ENCODE data around the gene TMEM200B.
A peak's percentile ranks its signal among the peaks of the same experiment; 100 is the strongest.
"Not testable (repeated sequence)": the region's sequence is repeated elsewhere in the genome, so short reads cannot be mapped to it uniquely, and the experiment has no call there.

TMEM200B gene

GRCh38 chr1:29136391-29136915, 12.8 kb upstream of the TMEM200B start:
- DNase-seq (ENCODE audit: extremely low read depth in 1 of 2, low read depth in 1 of 2), result no peak

DNA sequence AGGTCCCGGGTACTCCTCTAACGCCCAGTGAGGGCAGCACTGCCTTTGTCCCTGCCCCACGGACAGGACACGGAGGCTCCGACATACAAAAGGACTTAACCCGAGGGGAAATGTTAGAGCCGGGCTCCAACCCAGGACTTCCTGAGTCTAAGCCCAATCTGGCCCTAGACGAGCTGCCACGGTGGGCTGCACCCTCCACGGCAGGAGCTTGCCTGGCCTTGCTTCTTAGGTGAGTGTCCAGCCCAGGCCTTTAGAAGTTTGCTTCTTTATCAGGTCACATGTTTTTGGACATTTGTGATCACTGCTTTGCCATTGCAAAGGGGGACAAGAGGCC, 11.0 kb upstream of the TMEM200B start:
- no peak for DNase-seq (ENCODE audit: extremely low read depth in 1 of 2, low read depth in 1 of 2)

DNA sequence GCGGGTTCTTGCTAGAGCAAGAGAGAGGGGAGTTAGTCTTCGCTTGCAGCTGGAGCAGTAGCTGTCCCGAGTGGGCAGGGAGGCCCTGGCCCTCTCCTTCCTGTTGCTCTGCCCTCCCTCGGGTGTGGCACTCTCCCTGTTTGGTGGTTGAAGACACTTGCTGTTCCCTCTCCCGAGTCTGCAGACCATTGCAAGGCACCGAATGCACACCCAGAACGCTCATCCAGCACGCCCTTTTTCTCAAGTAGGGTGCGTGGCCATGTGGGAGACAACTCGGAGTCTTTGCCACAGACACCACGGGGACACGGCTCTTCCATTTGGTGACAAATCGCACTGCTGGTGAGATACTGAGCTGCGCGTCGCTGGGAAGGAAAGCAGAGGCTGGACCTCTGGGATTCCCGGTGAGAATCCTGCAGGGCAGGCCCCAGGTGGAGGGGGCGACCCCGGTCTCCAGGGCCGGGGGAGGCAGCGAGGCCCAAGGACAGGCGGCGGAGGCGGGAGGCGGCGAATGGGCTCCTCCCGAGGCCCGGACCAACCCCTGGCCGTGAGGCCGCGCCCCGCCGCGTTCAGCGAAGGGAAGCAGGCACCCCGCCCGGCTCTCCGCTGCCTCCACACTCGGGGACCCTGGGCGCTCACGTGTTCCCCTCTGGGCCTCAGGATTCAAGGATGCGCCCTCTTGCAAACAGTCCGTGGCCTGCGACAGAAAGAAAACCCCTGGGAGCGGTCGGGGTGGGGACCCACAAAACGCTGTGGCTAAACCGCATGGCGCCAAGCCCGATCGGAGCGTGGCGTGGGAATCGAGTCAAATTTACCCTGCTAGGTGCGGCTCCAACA, 10.4 kb upstream of the TMEM200B start:
- DNase-seq (ENCODE audit: extremely low read depth in 1 of 2, low read depth in 1 of 2), result no peak

DNA sequence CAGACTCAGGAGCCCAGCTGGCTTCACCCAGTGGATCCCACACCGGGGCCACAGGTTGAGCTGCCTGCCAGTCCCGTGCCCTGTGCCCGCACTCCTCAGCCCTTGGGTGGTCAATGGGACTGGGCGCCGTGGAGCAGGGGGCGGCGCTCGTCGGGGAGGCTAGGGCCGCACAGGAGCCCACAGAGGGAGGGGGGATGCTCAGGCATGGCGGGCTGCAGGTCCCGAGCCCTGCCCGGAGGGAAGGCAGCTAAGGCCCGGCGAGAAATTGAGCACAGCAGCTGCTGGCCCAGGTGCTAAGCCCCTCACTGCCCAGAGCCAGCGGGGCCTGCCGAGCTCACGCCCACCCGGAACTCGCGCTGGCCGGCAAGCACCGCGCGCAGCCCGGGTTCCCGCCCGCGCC, 7.4 kb upstream of the TMEM200B start:
- not testable (repeated sequence) for DNase-seq (ENCODE audit: extremely low read depth in 1 of 2, low read depth in 1 of 2)

GRCh38 chr1:29129916-29130315, 6.2 kb upstream of the TMEM200B start:
- DNase-seq (ENCODE audit: extremely low read depth in 1 of 2, low read depth in 1 of 2), result no peak

GRCh38 chr1:29128739-29129138, 5.0 kb upstream of the TMEM200B start:
- no peak for DNase-seq (ENCODE audit: extremely low read depth in 1 of 2, low read depth in 1 of 2)

GRCh38 chr1:29126198-29126597, 2.5 kb upstream of the TMEM200B start:
- no peak for DNase-seq (ENCODE audit: extremely low read depth in 1 of 2, low read depth in 1 of 2)

DNA sequence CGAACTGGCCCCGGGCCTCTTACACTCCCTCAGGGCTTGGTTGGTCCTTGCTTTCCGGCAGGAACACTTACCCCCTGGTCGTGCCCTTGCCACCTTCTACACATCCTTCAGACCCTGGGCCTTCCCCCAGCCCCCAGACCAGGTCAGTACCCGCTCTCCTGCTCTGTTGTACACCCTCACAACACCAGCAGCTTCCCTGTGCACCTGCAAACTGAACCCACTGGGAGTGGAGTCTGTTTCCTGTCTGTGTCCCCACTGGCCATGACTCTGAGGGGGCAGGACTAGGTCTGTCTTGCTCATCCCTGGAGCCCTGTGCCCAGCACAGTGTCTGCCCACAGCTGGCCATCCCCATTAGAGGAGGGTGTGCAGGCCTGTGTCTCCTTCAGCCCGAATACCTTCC, 2.1 kb upstream of the TMEM200B start:
- no peak for DNase-seq (ENCODE audit: extremely low read depth in 1 of 2, low read depth in 1 of 2)

DNA sequence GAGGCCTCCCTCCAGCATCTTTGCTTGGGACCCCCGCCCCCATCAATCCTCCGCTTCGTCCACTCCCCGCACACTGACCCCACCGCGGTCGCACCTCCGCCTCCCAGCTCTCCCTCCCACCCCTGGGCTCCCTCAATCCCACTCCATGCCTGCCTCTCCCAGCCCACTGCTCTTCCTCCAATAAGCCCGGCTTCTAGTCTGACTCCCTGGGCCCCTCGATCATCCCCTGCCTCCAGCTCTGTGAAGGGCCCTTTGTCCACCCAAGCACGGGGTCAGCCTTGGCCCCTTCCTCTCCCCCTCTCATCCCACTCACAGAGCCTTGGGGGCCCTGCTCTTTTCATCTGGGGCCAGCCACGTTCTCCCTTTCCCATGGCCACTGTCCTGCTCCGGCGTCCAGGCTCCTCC, 1.5 kb upstream of the TMEM200B start:
- no peak for DNase-seq (ENCODE audit: extremely low read depth in 1 of 2, low read depth in 1 of 2)

GRCh38 chr1:29124366-29125236, 898 bp upstream of the TMEM200B start:
- peak; percentile 42 to 49 for DNase-seq (ENCODE audit: extremely low read depth in 1 of 2, low read depth in 1 of 2)

DNA sequence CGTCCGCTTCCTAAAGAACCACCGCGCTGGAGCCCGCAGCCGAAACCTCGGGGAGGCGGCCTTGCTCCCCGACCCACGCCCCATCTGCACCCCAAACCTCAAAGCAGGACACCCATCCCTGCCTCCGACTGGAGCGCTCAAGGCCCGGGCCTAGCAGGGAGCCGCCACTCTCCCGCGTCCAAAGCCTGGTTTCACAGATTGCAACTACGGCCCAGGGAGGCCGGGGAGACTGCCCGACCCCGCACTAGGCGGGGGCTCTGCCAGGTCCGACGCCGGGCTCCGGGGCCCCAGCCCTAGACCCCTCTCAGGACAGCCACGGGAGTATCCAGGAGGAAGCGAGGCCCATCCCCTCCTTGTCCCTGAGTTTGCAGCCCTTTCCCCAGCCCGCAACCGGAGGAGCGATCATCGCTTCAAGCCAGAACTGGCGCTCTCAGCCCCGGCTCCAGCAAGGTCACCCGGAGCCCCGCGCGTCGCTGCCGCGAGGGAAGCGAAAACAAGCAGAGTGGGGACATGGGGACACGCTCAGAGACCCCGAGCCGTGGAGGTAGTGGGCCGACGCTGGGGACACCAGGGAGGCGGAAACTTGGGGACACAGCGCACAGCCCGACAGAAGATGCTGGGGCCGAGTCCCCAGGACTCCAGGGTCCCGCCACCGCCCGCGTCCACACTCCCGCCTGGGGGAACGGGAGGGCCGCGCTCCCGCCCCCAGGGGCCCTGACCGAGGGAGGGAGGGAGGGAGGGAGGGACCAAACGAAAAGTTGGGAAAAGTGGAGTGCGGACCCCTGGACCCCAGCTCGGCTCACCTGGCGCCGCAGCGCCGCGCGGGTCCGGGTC, 433 bp downstream of the TMEM200B start:
- DNase-seq (ENCODE audit: extremely low read depth in 1 of 2, low read depth in 1 of 2), result no peak

DNA sequence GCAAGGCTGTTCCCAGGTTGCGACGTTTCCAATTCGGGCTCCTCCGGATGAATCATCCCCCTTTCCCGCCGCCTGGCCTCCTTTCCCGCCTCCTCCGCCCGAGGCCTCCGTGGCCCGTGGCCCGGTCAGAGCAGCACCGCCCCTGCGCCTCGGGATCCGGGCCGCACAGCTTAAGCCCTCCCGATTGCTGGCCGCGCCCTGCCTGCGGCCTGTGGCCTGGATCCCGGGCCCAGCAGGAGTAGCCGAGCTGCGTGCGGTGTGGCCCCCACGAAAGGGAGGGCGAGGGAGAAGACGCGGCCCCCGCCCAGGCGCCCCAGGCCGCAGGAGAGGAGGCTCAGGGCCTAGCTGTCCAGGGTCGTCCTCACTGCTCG, 1.0 kb downstream of the TMEM200B start:
- no peak for DNase-seq (ENCODE audit: extremely low read depth in 1 of 2, low read depth in 1 of 2)

- DNase-seq (ENCODE audit: extremely low read depth in 1 of 2, low read depth in 1 of 2), result no peak
These were observed 1.6 kb downstream of the TMEM200B start for GRCh38 chr1:29121936-29122681.

DNA sequence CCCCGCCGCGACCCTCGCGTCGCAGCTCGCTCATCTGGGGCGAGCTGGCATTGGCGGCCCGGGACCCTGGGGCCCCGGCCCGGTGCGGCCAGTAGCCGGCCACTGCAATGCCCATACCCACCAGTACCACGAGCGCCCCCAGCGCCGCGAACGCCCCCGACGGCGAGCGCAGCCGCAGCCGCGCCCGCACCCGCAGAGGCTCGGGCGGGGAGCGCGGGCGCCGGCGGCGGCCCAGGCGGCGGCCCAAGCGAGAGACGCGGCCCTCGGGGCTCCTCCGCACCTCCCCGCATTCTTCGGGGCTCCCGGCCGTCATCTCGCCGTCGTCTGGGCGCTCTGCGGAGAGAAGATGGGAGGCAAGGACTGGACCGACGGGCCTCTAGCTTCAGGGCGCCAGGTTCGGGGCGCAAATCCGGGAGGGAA, 2.2 kb downstream of the TMEM200B start:
- DNase-seq (ENCODE audit: extremely low read depth in 1 of 2, low read depth in 1 of 2), result no peak

- DNase-seq (ENCODE audit: extremely low read depth in 1 of 2, low read depth in 1 of 2), result peak in 1 of 2 donors; percentile 42
These were observed 2.7 kb downstream of the TMEM200B start for GRCh38 chr1:29120947-29121485.

DNA sequence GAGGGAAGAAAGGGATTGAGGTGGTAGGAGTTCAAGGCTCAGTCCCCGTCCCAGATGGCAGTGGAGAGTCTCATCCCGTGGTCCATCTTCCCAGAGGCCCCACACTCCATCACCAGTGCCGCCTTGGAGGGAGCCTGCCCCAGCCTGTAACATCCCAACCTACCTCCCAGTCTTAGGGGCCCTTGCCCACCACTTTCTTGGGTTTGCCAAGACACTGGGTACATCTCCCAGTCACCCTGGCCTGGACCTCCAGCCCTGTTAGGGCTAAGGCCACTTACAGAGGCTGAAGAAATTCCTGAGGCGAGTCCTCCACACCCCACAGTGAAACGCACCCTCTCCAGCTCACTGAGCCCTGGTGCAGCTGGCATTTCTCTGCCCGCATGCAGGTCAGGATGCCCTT, 3.3 kb downstream of the TMEM200B start:
- DNase-seq (ENCODE audit: extremely low read depth in 1 of 2, low read depth in 1 of 2), result no peak

DNA sequence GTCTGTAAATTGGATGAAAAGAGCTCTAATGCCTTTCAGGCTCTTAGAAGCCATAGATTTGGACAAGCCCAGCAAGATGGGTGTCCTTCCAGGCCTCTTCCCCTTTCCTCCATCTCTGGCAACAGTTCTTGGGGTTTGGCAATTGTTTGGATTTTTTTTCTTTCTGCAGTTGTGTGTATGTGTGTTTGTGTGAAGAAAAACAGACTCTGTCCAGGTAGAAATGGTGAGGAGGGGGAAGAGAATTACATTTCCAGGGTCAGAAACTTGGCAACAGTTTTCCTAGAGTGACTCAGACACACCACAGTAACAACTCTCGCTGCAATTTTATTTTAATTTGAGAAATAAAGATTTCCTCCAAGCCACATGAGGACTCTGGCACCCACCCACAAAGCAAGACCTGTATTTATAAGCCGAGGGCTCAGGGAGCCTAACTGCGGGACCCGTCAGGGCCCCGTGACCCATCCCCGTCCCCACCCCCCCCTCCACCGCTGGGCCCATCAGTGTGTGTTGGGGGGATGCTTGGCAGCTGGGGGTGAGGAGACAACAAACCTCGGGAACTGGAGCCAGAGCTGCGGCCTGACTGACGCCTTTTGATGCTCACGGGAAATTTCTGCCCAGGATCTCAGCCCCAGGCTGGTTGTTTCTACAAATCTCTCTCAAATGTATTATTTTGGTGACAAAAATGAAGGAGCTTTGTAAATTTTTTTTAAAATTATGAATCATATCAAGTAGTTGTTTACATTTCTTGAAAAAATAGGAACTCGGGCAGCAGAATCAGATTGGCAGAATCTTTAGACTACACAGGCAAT, 4.4 kb downstream of the TMEM200B start:
- no peak for DNase-seq (ENCODE audit: extremely low read depth in 1 of 2, low read depth in 1 of 2)

DNA sequence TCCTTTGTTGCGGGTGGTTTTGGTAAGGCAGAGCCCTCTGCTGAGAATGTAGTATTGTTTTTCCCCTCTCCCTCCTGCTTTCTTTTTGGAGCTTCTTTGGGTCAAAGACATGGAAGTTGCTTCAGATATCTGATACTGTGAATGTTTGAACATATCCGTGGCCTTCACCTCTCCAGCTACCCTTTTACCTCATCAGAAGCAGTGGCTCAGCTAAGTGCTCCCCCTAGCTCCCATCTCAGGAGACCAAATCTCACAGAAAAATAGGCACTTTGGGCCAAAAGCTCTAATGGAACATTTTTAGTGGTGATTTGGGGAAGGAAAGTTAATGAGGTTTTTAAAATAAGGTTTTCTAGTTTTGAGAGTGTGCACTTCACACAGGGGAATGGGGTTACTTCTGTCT, 6.3 kb downstream of the TMEM200B start:
- no peak for DNase-seq (ENCODE audit: extremely low read depth in 1 of 2, low read depth in 1 of 2)

GRCh38 chr1:29114654-29115053, 9.0 kb downstream of the TMEM200B start:
- DNase-seq (ENCODE audit: extremely low read depth in 1 of 2, low read depth in 1 of 2), result no peak
